GM18499 (cell line): ENCODE data around the gene STK4.

Source experiments
- ATAC-seq: cut with Tn5 transposase; IDR thresholded peaks from one replicate; pipeline ENCODE4 v1.9.1; 2021; ENCODE audit warnings: moderate number of reproducible peaks; ENCODE audit not compliant: insufficient read depth, unreplicated experiment

The STK4 gene

GRCh38 chr20:45073221-45073620 lies 106.9 kb downstream of the STK4 start:
- ATAC-seq = no peak

GRCh38 chr20:45077559-45077958 lies 111.2 kb downstream of the STK4 start:
- no peak for ATAC-seq

DNA sequence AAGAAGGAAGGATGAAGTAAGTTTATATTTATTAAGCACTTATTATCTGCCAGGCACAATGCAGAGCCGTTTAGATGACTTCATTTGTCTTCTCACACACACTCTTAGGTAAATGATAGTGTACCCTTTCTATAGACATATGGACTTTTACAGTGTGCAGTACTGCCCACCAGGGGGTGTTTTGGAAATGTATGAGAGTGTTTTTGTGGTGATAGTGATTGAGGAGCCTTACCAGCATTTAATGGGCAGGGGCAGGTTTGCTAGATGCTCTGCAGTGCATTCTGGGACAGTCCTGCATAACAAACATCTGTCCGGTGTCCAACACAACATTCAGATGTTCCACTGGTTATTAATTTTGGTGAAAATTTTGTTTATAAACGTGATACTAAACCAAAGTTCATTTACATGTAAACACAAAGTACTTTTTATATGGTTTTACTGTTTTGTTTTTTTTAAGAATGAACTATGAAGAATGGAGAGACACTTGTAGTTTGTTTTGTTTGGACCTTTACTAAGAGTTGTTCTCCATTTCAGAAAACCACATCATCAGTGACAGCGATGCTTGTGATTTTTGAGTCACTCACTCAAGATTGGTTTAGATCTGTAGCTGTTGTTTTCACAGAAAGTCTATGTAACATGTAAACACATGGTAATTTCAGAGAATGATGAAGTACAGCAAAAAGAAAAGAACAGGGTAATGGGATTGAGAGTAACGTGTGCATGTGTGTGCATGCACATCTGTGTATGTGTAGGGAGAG lies 114.7 kb downstream of the STK4 start:
- no peak for ATAC-seq

GRCh38 chr20:45082468-45082867 lies 116.2 kb downstream of the STK4 start:
- no peak for ATAC-seq

GRCh38 chr20:45083127-45083526 lies 116.8 kb downstream of the STK4 start:
- ATAC-seq = no peak

DNA sequence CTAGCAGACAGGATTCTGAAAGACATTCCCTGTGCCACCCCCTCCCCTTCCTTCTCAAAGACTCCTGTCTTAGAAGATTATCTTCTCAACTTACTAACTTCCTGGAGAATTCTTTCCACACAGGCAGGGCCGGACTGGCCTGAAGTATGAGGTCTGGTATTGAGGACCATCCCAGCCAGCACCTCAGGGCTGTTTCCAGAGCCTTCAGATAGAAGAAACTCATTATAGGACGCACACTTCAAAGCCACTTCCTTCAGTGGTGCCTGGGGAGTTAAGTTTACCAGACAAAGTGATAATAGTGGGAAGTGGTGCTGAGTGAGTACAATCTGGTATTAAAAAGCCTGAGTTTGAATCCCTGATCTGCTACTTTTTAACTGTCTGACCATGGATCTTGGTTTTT lies 119.0 kb downstream of the STK4 start:
- no peak for ATAC-seq

GRCh38 chr20:45085867-45086266 lies 119.6 kb downstream of the STK4 start:
- ATAC-seq = no peak

DNA sequence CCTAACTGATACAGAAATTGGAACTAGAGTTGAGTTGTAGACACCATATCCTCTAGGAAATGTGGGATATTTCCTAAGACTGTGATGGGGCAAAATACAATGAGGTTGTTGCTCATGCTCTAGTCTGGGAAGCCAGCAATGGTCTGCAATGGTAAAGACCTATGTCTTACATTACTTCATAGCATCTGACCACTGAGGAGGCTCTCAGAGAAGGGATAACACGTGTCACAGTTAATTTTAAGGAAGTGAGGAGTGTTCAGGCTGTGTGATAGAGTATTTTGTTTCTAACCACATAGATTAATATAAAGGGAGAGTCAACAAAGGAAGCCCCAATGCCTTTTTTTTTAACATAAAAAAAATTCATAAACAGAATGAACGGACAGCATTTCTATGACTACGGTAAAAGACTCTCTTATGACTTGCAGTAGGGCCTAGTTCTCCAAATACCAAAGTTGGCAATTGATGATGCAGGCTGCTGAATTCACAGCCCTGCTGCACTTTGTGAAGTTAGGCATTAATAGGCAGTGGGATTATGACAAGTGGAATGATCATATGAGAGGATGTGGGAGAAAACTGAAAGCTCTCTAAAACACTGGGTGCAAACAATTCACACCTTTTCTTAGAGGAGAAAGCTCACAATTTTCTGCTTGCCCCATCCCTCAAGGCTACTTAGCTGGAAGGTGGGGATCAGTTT lies 120.9 kb downstream of the STK4 start:
- ATAC-seq = no peak

DNA sequence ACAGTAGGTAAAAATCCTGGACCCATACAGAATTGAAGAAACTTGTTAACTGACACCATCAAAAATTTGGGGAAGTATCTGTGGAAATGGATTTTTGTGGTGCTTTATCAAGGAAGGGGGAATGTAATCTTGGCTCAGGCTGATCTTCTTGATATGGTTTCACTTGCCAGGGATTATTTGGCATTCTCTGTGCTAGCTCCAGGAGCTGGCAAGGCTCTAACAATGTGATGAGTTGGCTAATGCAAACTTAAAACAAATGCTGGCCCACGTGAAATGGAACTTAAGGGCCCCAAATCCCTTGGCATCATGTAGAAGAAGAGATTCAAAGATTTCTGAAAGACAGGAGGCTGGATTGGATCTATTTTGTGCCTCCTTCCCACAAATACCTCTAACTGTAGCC lies 121.5 kb downstream of the STK4 start:
- no peak for ATAC-seq

DNA sequence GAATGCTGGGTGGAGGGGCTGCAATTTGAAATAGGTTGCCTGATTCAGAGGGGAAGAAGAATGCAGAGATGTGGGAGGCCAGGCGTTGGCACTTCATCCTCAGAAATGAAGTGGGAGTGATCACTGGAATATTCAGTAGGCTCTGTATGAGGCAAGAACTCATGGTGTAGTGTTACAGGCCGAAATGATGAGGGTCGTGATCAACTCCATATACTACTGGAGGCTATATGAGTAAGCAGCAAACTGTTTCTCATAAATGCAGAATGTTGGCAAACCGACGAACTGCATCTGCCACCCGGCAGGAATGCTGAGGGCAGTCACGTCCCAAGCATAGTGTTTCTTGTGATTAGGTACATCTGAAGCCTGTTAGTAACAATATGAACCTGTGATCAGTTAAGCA lies 121.9 kb downstream of the STK4 start:
- ATAC-seq = no peak

- ATAC-seq = no peak
Measured at GRCh38 chr20:45090481-45090880, 124.2 kb downstream of the STK4 start.

- ATAC-seq = no peak
Measured at GRCh38 chr20:45091366-45091765, 125.1 kb downstream of the STK4 start.

GRCh38 chr20:45092898-45093297 lies 126.6 kb downstream of the STK4 start:
- no peak for ATAC-seq

GRCh38 chr20:45094201-45094600 lies 127.9 kb downstream of the STK4 start:
- no peak for ATAC-seq

GRCh38 chr20:45094864-45095574 lies 128.7 kb downstream of the STK4 start:
- no peak for ATAC-seq

DNA sequence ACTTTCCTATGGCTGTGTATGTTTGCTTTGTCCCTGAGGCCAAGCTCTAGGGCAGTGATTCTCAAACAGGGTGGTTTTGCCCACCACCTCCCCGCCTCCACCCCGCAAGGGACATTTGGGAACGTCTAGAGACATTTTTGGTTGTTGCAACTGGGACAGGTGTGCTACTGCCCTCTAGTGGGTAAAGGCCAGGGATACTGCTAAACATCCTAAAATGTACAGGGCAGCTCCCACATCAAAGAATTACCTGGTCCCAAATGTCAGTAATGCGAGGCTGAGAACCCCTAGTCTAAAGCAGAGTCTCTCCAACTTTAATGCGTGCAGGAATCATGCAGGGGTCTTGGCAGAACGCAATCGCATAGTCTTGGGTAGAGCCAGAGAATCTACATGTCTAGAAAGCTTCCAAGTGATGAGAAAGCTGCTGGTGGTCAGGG lies 129.5 kb downstream of the STK4 start:
- no peak for ATAC-seq

- no peak for ATAC-seq
Measured at GRCh38 chr20:45096781-45097180, 130.5 kb downstream of the STK4 start.

DNA sequence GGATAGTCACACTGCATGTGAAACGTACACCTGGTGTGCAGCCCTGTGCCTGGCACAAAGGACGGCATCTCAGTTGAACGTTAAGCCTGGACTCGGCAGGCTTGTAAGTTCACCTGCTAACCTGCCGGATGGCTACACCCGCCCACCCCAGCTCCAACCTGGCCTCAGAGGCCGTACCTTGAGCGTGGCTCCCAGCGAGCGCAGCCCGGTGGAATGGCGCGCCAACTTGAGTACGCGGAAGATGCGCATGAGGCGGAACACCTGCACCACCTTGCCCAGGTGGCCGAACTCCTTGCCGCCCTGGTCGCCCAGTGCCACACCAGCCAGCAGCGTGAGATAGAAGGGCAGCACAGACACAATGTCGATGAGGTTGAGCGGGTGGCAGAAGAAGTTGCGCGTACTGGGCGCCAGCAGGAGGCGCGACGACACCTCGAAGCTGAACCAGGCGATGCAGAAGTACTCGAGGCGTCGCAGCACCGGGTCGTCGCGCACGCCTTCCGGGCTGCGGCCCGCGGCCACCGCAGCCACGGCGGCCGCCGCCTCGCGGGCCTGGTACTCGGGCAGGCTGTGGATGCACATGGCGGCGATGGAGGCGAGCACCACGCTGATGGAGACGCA lies 131.3 kb downstream of the STK4 start:
- ATAC-seq = no peak

DNA sequence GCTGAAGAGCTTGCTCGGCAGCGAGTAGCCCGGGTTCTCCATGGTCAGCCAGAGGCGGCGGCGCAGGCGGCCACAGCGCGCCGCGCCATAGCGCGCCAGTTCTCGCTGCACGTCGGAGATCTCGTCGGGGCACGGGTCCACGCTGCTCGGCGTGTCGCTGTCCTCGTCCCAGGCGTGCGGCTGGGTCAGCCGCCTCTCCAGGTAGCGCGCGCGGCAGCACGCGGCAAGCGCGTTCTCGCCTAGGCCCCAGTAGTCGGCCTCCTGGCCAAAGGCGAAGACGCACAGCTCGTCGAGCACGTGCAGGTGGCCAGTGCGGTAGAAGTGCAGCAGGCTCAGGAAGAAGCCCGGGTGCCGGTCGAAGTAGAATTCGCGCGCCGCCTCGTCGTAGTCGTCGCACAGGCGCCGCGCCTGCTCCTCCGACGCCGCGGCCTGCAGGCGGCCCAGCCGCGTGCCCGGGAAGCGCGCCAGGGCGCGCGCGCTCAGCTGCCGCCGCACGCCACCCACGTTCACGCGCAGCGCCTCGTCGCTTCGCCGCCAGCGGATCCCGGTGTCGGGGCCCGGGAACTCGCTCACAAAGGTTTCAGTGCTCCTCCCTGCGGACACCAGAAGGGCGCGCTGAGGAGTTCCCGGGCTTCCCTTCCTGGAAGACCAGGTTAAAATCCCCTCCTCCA lies 131.9 kb downstream of the STK4 start:
- no peak for ATAC-seq

DNA sequence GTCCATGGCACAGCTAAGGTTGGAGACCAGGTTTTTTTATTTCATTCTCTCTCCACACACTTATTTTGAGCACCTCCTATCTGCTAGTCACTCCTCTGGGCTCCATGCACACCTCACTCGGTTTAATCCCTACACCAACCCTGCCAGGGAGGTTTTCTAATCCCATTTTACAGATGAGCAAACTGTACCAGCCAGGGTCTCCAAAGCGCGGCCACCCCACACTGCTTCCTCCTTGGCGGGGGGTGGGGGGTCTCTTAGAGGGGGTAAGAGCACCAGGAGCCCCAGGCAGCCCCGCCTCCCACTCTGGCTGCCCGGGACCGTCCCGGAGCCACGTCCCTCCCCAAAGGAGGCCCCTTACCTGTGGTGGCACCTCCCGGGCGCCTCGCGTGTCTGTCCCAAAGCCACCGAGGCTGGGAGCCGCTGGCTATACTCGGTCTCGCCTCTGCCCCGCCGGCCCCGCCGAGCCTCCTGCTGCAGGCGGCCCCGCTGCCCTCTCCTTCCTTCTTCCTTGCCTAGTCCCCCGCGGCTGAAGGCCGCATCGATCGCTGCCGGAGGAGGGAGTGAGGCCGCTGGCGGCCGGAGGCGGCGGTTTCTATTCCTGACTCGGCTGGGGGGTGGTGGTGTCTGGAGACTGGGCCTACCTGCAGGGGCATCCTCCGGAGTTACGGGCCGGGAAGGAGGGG lies 134.4 kb downstream of the STK4 start, which contains the start of gene KCNS1:
KCNS1 (minus strand) TSS at position 565 of the 683 bp plus-strand sequence. CDS start 1,891 bp downstream, outside the sequence.
- no peak for ATAC-seq
